GM19452 (cell line): ENCODE data around the gene NKAIN4.

Experiments
- ATAC-seq: cut with Tn5 transposase; IDR thresholded peaks from one replicate; pipeline ENCODE4 v1.9.1; 2021; ENCODE audit not compliant: unreplicated experiment

Gene NKAIN4

DNA sequence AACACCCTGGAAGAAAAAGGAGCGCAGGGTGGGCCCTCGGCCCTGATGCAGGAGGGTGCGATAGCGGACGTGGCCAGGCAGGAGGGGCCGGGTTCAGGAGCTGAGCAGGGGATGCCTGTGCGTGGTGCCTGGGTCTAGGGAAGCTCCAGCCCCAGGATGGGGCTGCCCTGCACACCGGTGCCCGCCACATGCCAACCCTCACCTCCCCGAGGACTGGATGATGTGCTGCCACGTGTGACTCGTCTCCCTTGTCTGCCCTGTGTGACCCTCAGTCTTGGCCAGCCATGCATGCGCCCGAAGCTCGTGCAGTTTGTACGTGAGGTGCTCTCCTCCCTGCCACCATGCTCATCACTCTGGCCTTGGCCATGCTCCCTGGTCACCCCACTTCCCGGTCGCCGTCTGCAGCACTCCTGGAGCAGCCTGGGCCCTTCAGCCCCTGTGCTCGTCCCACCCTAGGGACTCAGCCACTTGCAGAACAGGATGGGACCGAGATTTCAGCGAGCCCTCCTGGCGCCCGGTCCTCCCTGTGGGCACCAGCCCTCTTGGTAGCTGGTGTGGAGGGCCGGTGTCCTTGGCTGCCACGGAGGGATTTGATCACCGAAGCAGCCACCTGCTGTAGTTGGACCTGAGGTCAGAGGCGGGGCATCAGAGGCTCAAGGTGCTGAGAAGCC lies 34.5 kb upstream of the NKAIN4 start:
- ATAC-seq = no peak

DNA sequence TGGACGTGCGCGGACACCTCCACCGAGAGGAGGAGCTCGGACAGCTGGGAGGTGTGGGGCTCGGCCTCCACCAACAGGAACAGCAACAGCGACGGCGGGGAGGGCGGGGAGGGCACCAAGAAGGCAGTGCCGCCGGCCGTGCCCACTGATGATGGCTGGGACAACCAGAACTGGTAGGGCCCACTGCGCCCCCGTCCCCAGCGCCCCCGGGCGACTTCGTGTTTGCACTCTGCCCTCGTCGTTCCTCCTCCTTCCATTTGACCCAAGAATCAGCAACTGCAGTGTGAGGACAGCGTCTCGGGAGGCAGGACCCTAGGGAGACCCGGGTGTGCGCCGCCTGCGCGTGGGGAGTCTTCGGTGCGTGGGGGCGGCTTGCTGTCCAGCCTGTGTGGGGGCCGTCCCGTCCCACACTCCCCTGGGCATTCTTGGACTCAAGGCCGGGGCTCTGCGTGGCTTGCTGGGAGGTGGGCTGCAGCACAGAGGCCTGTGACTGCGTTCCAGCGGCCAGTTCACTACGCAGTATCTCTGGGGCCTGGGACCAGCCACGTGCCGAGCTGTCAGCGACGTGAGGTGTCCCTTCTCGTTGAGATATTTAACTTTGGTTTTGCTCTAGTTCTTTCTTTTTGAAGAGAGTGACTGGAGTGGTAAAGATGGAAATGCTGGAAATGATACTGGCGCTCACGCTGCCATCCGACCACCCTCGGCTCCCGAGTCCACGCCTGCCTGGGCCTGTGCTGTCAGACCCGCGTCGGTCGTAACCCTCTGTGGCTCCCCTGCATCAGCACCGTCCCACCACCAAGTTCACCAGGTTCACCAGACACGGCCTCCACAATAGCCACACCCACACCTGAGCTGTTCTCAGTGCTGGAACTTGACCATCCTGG lies 33.7 kb upstream of the NKAIN4 start:
- no peak for ATAC-seq

DNA sequence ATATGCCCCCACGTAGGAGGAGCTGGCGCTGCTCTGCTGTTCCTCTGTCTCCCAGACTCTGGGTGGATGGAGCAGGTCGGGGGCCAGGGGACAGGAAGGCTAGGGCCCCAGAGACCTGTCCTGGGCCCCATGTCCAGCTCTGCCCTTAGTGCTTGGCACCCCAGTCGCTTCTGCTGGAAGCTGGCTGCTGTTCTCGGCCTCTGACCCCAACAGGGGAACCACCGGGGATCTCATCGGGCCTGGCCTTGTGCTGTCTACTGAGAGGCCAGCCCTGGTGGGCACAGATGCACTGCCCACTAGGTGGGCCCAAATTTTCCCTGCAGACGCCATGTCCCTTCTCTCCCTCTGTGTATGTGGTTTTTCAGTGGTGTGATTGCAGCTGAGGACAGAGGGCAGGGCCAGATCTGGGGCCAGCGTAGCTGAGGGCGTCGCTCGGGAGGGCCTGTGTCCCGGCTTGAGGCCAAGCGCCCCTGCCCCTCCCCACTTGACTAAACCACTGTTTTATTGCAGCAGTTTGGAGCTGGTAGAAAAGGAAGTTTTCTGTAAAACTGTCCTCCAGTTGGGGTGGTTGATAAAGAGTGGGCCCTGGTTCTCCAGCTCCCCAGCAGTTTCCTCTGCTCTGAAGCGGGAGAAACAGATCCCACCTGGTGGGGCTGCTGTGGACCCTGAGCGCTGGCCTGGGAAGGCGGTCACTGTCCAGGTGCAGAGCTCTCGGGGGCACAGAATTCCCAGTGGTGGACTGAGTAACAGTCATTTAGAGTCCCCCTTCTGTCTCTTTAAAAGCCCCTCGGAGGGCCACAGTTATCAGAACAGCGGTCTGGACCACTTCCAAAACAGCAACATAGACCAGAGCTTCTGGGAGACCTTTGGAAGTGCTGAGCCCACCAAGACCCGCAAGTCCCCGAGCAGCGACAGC lies 32.8 kb upstream of the NKAIN4 start:
- no peak for ATAC-seq

DNA sequence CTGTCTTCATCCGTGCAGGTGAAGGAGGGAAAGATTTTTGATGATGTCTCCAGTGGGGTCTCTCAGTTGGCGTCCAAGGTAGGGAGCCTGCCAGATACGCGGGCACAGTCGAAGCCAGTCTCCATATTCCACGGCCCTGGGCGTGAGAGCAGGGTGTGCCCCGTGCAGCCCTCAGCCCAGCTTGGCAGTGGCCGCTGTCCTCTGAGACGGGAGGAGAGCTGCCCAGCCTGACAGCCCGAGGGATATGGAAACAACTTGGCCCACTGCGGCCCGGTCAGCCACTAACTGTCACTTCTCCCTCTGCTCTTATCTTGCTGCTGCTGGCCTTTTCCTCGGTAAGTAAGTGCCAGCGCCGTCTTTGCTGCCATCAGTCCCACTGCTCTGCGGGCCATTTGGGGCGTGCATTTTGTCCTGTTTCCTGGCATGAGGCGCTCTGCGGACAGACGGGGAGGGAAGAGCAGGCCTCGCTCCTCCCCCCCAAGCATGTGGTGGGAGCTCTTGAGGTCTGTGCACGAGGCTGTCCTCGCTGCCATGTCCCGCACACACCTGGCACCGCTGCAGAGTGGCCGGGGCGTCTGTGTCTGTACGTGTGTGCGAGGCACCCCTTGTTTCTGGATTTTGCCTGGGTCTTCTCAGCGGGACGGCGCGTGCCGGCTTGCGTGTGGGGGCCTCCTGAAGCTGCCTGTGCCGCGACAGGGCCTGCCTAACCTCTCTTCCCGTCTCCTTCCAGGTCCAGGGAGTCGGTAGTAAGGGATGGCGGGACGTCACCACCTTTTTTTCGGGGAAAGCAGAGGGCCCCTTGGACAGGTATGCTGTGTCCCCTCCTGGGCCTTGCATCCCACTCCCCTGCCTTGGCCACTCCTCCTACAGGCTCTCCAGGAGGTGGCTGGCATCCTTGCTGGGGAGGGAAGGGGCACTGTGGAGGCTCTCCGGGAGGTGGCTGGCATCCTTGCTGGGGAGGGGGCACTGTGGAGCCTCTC lies 31.7 kb upstream of the NKAIN4 start:
- ATAC-seq = no peak

DNA sequence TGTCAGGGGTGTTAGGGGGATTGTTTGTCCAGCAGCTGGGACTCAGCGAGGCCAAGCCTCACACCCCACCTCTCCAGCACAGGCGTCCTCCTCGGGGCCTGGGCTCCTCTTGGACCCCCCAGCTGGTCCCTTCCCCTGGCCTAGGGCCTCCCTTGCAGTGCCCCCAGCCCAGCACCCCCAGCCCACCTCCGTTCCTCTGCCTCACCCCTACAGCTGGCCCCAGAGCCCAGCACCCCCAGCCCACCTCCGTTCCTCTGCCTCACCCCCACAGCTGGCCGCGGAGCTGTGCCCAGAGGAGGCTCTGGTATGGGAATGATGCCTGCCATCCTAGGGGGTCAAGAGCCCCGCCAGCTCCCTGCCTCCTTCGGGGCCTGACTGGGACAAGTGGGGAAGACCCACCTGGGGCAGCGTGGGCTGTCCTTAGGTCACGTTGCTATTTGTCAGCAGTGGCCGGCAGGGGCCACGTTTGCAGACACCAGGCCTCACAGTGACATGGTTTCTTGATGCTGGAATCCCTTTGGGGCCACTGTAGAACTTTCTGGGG lies 30.8 kb upstream of the NKAIN4 start:
- no peak for ATAC-seq

DNA sequence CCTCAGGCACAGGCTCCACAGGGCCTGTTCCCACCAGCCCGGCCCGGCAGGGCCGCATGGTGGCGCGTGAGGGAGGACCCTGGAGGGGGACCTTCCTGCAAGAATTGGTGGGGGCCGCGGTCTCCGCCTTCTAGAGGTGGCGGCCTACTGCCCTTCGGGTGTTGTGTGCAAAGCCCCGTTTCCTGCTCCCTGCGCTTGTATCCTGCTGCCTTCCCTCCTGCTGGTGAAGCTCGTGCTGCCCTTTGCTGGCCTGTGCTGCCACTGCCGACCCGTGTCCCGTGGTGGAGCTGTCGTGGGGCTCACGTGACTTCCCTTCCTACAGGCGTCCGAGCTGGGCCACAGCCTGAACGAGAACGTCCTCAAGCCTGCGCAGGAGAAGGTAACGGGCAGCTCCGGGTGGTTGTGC lies 30.3 kb upstream of the NKAIN4 start:
- ATAC-seq = no peak

DNA sequence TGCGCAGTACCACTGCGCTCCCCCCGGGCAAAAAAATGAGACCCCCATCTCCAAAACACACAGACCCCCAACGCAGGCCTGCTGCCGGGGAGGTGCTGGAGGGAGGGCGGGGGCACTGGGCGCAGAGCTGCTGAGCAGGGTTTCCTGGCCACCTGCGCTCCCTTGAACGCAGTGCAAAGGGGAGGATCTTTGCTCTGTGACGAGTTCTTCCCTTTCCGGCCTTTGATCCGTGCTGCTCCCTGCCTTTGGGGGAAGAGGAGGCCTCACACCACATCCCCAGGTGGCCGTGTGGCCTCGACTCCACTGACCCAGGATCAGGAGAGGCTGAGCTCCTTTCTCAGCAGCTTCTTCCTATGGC lies 29.8 kb upstream of the NKAIN4 start:
- ATAC-seq = no peak

DNA sequence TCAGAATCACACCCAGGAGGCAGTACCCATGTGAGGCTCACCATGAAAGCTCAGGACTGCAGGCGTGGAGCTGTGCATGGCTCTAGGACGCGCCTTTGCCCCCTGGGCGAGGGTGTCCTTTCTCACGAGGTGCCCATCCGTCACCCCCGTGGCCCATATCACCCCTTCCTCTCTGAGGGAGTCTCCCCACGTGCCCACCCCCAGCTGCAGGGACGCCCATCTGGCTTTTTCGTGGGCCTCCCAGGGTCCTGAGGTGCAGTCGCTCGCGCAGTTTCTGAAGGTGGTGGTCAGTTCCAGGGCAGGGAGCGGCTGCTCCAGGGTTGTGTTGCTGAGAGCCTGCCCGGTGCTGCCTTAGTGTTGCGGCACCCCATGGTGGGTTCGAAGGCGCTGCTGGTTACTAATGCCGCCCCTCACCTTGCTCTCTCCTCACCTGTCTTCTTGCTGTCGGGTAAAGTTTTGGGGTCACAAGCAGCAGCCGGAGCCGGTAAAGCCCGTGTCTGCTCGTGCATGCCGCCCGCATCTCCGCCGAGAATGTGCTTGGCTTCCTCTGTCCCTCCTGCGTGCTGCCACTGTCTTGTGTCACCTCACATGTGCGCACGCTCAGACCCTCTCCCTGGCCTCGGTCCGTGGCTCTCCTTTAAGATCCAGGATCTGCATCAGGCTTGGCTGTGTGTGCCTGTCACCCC lies 29.3 kb upstream of the NKAIN4 start:
- ATAC-seq = no peak

DNA sequence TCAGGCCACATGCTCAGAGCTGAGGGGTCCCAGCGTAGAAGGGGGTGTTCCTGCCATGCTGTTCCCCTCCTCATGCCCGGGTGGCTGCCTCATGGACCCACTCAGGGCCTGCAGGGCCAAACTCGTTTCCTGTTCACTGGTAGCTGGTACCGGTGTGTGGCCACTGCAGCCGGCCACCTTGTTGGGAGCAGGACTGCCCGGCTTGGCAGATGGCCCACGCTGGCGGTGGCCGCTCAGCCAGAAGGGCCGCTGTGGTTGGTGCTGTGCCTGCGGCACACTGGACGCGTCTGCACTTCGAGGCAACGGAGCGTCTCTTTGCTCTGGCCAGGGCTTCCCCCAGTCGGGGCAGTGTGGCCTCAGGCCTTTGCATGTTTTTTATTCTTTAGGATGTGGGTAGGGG lies 28.7 kb upstream of the NKAIN4 start:
- no peak for ATAC-seq

DNA sequence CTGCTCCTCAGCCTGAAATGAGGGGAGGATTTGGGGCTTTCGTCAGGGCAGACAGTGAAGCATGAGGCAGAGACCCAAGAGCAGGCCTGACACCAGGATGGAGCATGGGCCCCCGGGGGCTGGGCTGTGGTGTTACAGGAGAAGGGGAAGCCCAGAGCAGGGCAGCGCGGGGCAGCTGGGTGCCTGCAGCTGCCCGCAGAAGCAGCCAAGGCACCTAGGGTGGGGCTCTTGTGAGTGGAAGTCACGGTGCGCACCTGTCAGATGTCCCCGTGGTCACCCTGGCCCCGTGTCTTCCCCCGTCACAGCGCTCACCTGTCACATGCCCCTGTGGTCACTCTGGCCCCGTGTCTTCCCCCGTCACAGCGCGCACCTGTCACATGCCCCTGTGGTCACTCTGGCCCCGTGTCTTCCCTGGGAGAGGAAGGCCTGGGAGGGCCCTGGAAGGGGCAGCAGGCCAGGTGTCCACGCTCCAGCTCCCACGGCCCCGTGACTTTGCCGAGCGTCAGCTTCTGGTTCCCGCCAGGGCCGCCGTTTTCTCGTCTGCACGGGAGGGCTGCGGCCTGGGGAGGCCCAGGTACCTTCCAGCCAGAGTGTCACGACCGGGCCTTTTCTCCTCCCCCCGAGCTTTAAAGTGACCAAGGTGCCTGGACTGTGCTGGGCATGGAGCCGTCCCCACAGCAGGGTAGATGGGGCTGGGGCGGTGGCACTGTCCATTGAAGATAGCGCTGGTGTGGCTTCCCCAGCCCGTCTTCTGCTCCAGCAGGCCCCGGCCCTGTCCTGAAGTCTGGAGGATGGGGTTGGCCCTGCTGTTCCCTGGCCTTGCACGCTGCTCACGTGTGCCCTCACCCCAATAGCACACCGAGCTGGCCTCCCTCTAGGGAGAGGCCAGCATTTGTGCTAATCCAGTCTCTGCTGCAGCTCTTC lies 27.7 kb upstream of the NKAIN4 start:
- ATAC-seq = no peak

DNA sequence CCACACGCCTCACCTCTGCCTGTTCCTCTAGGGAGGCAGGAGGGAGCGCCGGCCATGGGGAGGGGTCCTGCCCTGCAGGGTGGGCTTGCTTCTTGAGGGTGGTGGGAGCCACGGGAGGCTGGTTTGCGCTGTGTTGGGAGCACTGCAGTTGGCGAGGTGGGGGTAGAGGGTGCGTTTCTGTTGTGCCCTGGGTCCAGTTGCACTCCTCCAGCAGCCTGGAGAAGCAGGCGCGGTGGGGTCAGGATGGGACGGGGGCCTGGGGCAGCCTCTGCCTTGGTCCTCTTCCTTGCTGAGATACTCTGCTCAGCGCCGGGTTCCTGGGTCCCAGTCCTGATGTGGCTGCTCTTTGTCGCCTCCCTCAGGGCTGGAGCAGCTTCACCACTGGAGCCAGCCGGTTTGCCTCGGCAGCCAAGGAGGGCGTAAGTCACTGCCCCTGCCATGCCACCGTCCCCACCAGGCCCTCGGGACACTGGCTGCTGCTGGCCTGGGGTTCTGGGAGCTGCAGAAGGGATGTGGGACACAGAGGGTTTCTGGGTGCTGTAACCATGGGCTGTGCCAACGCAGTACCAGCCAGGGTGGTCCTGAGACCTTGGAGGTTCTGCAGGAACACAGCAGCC lies 26.8 kb upstream of the NKAIN4 start:
- no peak for ATAC-seq

DNA sequence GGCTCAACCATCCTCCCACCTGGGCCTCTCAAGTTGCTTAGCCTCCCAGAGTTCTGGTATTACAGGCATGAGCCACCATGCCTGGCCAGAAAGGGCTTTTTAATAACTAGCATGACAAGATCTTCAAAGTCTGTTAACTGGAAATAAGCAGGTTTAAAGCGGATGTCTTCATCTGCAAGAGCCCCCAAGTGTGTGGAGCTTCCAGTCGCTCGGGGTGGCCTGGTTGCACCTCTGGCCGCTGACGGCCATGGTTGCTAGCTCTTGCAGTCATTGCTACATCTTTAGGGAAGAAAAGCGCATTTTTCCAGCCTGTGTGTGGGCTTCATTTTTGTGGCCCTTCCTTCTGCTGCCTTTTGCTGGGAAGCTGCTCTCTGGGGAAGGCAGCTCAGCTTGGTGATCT lies 26.1 kb upstream of the NKAIN4 start:
- no peak for ATAC-seq

DNA sequence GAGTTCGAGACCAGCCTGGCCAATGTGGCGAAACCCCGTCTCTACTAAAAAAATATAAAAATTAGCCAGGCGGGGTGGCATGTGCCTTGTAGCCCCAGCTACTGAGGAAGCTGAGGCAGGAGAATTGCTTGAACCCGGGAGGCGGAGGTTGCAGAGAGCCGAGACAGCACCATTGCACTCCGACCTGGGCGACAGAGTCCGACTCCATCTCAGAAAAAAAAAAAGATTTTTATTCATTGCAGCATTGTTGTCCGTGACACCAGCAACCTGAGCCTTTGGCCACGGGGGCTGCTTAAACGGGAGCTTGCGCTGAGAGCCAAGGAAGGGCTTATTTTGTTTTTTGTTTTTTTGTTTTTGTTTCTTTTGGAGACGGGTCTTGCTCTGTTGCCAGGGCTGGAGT lies 25.7 kb upstream of the NKAIN4 start:
- ATAC-seq = no peak

DNA sequence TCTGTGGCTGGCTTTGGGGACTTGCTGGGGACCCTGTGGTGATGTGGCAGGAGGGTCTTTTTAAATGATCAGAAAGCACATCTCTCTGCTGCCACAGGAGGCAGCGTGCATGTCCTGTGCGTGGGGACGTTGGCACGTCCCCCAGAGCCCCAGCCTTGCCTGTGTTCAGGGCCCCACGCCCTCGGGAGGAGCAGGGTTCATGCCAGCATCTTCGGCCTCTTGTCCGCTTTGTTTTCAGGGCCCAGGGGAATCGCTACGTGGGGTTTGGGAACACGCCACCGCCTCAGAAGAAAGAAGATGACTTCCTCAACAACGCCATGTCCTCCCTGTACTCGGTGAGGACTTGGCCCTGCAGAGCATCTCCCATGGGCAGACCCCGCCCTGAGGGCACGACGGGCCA lies 24.4 kb upstream of the NKAIN4 start:
- no peak for ATAC-seq

DNA sequence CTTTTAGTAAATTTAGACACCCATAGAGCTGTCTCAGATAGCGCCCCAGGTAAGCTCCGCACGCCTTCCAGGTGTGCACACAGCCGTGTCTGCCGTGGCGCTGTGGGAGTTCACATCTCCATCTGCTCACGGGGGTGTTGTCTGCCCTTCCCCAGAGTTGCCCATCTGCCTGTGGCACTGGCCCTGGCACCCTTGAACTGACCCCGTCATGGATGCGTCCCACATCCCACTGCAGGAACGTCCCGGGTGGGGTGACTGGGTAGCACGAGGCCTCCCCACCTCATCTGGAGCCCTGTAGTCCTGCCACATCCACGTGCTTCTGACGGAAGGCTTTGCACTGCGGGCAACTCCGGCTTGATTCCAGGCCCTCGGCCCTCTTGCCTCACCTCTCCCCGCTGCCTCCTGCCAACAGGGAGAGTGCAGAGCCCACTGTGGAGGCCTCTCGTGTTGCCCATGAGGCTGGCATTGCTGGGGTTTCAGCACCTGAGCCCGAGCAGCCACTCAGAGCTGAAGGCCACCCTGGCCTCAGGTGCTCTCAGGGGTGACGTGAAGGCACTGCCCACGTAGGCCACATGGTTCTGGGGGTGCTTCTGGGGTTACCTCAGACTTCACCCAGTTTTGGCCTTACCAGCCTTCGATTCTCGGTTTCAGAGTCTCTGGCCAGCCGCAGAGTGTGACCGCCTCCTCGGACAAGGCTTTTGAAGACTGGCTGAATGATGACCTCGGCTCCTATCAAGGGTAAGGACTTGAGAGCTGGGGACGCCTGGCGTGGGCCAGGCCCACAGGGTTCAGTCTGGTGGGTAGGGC lies 23.4 kb upstream of the NKAIN4 start:
- no peak for ATAC-seq

DNA sequence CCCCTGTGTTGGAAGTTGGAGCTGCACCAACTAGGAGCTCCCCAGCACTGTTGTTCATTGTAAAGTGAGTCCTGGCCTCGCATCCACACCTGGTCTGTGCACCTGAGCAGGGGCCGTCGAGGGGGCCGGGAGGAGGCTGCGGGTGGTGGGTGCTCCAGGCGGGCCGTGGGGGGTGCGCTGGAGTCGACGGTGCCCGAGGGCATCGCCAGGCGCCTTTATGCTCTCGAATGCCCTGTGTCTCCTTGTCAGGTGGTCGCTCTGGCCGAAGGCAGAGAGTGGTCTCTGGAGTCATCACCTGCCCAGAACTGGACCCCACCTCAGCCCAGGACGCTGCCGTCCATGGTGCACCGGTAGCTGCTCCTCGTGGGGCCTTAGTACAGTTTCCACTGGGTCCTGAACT lies 22.7 kb upstream of the NKAIN4 start:
- no peak for ATAC-seq

DNA sequence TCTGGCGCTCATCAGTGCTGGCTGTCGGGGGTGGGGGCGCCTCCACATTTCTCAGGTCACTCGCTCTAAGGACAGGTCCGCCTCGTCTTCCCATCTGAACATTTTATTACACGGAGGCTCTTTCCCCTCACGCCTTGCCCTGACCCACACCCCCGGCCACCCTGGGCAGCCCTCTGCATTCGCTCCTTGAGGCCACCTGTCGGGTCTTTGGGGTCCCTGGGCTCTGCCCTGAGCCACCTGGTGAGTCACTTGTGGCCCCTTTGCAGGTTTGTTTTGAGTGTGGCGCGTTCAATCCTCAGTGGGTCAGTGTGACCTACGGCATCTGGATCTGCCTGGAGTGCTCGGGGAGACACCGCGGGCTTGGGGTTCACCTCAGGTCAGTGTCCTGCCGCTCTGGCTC lies 21.6 kb upstream of the NKAIN4 start:
- no peak for ATAC-seq
